PC-3 (cell line): ENCODE data around the gene RECQL5.

Source experiments
- EZH2phosphoT487 ChIP-seq: fragments of 300-600 bp; sonication (generic); IDR thresholded peaks from 2 replicates; pipeline ENCODE4 v1.6.1; 2018; ENCODE audit warnings: mild to moderate bottlenecking, antibody characterized with exemption, low read length, borderline replicate concordance
- TF ChIP-seq, protein P1 (sequence below): fragments of 300-600 bp; sonication (generic); conservative IDR thresholded peaks from 2 replicates; pipeline ENCODE4 v1.5.1; 2017; ENCODE audit warnings: antibody characterized with exemption, low read depth, mild to moderate bottlenecking, low read length

GRCh38 chr17:75592348-75593020 is 74.5 kb downstream of the RECQL5 start:
- TF ChIP-seq, protein P1, sequence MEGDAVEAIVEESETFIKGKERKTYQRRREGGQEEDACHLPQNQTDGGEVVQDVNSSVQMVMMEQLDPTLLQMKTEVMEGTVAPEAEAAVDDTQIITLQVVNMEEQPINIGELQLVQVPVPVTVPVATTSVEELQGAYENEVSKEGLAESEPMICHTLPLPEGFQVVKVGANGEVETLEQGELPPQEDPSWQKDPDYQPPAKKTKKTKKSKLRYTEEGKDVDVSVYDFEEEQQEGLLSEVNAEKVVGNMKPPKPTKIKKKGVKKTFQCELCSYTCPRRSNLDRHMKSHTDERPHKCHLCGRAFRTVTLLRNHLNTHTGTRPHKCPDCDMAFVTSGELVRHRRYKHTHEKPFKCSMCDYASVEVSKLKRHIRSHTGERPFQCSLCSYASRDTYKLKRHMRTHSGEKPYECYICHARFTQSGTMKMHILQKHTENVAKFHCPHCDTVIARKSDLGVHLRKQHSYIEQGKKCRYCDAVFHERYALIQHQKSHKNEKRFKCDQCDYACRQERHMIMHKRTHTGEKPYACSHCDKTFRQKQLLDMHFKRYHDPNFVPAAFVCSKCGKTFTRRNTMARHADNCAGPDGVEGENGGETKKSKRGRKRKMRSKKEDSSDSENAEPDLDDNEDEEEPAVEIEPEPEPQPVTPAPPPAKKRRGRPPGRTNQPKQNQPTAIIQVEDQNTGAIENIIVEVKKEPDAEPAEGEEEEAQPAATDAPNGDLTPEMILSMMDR, result no peak
- TF ChIP-seq EZH2phosphoT487, result no peak
